GM23248 (cell line): ENCODE data around the gene PTPRO. TPM values are rescaled to one million over a fixed set of nuclear protein-coding genes. Genes with fewer than 3 reads are reported as not detected.

Experiments
- DNase-seq: peaks from one replicate; pipeline ENCODE4 v3.0.0-alpha.2; 2015
- H2AFZ ChIP-seq: fragments of 200-600 bp; sonication (generic); 2 replicates; pipeline ENCODE4 v1.6.1; 2016; ENCODE audit warnings: antibody characterized with exemption
- H3F3A ChIP-seq: fragments of 200-600 bp; sonication (generic); 2 replicates; pipeline ENCODE4 v1.6.1; 2016; ENCODE audit warnings: mild to moderate bottlenecking, antibody characterized with exemption, mixed run types; ENCODE audit not compliant: insufficient read depth
- H3K27ac ChIP-seq: fragments of 200-600 bp; sonication (generic); 2 replicates; pipeline ENCODE4 v1.5.1; 2016; ENCODE audit warnings: mild to moderate bottlenecking
- H3K27me3 ChIP-seq: fragments of 200-600 bp; sonication (generic); replicated peaks from 2 replicates; pipeline ENCODE4 v1.6.1; 2016; ENCODE audit warnings: mild to moderate bottlenecking; ENCODE audit not compliant: insufficient read depth
- H3K36me3 ChIP-seq: fragments of 200-600 bp; sonication (generic); 2 replicates; pipeline ENCODE4 v1.6.1; 2016; ENCODE audit warnings: low read depth, mild to moderate bottlenecking
- H3K4me1 ChIP-seq: fragments of 200-600 bp; sonication (generic); 2 replicates; pipeline ENCODE4 v1.6.1; 2016; ENCODE audit warnings: mild to moderate bottlenecking; ENCODE audit not compliant: insufficient read depth
- H3K4me2 ChIP-seq: fragments of 200-600 bp; sonication (generic); one replicate; pipeline ENCODE4 v1.6.1; 2016; ENCODE audit warnings: mild to moderate bottlenecking; ENCODE audit not compliant: unreplicated experiment
- H3K4me3 ChIP-seq: fragments of 200-600 bp; sonication (generic); 2 replicates; pipeline ENCODE4 v1.5.1; 2016; ENCODE audit warnings: mild to moderate bottlenecking
- H3K79me2 ChIP-seq: fragments of 200-600 bp; sonication (generic); 2 replicates; pipeline ENCODE4 v1.6.1; 2016; ENCODE audit warnings: mild to moderate bottlenecking; ENCODE audit not compliant: insufficient read depth
- H3K9ac ChIP-seq: fragments of 200-600 bp; sonication (generic); 2 replicates; pipeline ENCODE4 v1.6.1; 2016; ENCODE audit warnings: mild to moderate bottlenecking
- H3K9me2 ChIP-seq: fragments of 200-600 bp; sonication (generic); 2 replicates; pipeline ENCODE4 v1.6.1; 2016; ENCODE audit warnings: mixed run types, mild to moderate bottlenecking, moderate library complexity; ENCODE audit not compliant: insufficient read depth
- H3K9me3 ChIP-seq: fragments of 200-600 bp; sonication (generic); one replicate; pipeline ENCODE4 v1.6.1; 2017; ENCODE audit warnings: low read depth
- H4K20me1 ChIP-seq: fragments of 200-600 bp; sonication (generic); 2 replicates; pipeline ENCODE4 v1.6.0; 2016; ENCODE audit not compliant: insufficient read depth
- EZH2 ChIP-seq: fragments of 200-600 bp; sonication (generic); IDR thresholded peaks from 2 replicates; pipeline ENCODE4 v1.6.1; 2018; ENCODE audit warnings: antibody characterized with exemption, mild to moderate bottlenecking; ENCODE audit not compliant: insufficient read depth, poor library complexity, severe bottlenecking
- EZH2phosphoT487 ChIP-seq: fragments of 200-600 bp; sonication (generic); IDR thresholded peaks from 2 replicates; pipeline ENCODE4 v1.6.1; 2018; ENCODE audit warnings: antibody characterized with exemption, moderate library complexity, mild to moderate bottlenecking, low read depth; ENCODE audit not compliant: insufficient read depth
- WGBS, 2 experiments: methylation state at CpG; one replicate each; pipeline ENCODE4 v1.1.6; 2015 to 2017; ENCODE audit warnings: low lambda C conversion rate in 2 of 2, low coverage in 1 of 2; ENCODE audit errors: missing lambda C conversion rate in 2 of 2; 5-methylcytosine and 5-hydroxymethylcytosine counted together
- in situ Hi-C: fragments of 300-500 bp; cut with MboI; formaldehyde crosslinking; loops from 2 replicates; pipeline ENCODE4 v1.15.0; 2020
- polyA plus RNA-seq: library from polyadenylated mRNA; unstranded; fragments of >200 nt; fragmentation: Nextera tagmentation; extraction: Ambion mirVana; gene quantifications from 2 replicates; pipeline ENCODE4 v1.2.1, GENCODE V29; 2016
- total RNA-seq: library from RNA; depleted of rRNA; stranded (reverse); fragments of >200 nt; shearing (Covaris generic); gene quantifications from 2 replicates; pipeline ENCODE4 v1.2.3, GENCODE V29; 2014; rRNA removed

The PTPRO gene
- total and polyA plus RNA-seq, 2 experiments from 2014 or later = 0.22 to 0.24 TPM

DNA sequence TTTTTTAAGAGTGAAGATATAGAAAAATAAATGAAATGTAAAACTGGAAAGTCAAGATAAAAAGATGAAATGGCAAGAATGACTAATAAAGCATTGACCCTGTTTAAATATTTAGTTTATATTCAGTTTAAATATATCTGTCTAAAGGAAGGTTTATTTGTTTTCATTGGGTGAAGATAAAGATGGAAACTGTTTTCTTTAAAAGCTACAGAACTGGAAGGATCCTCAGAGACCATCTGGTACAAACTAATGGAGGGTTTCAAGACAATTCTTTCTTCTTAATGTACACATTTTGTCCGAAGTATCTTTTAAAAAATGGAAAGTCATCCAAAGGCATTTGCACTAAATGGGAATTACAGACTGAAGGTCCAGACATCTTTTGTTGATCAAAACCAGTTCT lies 324.3 kb downstream of the PTPRO start:
- H3K27ac ChIP-seq = no peak overlapping the region
- WGBS, 2 experiments = 4 to 8% methylated on average over 1 of the region's 1 CpG
- no peak for DNase-seq
- no peaks in the 10 kb centered on the region for H3K9me3 ChIP-seq
- H3K27me3 ChIP-seq = no peaks in the 10 kb centered on the region
- H3K36me3 ChIP-seq = peaks cover 44% of the 10 kb centered on the region
- no peaks in the 10 kb centered on the region for H4K20me1 ChIP-seq
- H3K9me2 ChIP-seq = no peaks in the 10 kb centered on the region
- peaks cover 15% of the 10 kb centered on the region for H3K4me1 ChIP-seq
- H3K4me3 ChIP-seq = no peak overlapping the region
- no peak overlapping the region for H3K4me2 ChIP-seq
- peaks cover 20% of the 10 kb centered on the region; the same call in 1 of the 2 replicates for H3K79me2 ChIP-seq
- no peak overlapping the region for H2AFZ ChIP-seq
- TF ChIP-seq EZH2 (no peak), EZH2phosphoT487 (no peak)
- in situ Hi-C loops = no loop called here
- H3F3A ChIP-seq = no peaks in the 10 kb centered on the region; the same call in 1 of the 2 replicates
- no peak overlapping the region for H3K9ac ChIP-seq

Other genes with a start within 250 kb of the PTPRO start
- not detected in 2 replicates for gene RERG, start 101.1 kb upstream of the PTPRO start, total RNA-seq
- gene RERG, start 101.1 kb upstream of the PTPRO start, polyA plus RNA-seq = not detected in 2 replicates